Cardiac fibroblast (primary cell): ENCODE data around the gene SNX18.
A peak's percentile ranks its signal among the peaks of the same experiment; 100 is the strongest.
"Not testable (repeated sequence)": the region's sequence is repeated elsewhere in the genome, so short reads cannot be mapped to it uniquely, and the experiment has no call there.

Experiments used
- DNase-seq, 2 donors: peaks; one replicate each; pipeline versions ENCODE4 v3.0.0 to v3.0.0-alpha.2; 2010; ENCODE audit warnings: low read depth in 2 of 2
- H3K4me3 ChIP-seq, 2 donors: replicated peaks in 1 of 2; 1 replicate in 1 of 2; 2 replicates in 1 of 2; pipeline ENCODE4 v1.5.1; 2011; ENCODE audit warnings: low read depth in 2 of 2, low read length in 2 of 2, mild to moderate bottlenecking in 2 of 2, moderate library complexity in 1 of 2
- CTCF ChIP-seq: IDR thresholded peaks from one replicate; pipeline ENCODE4 v1.5.1; 2011; ENCODE audit warnings: low read depth, mild to moderate bottlenecking, low read length, inconsistent platforms

The SNX18 gene

GRCh38 chr5:54529565-54529964 is 12.0 kb downstream of the SNX18 start:
- no peak overlapping the region for H3K4me3 ChIP-seq
- TF ChIP-seq CTCF, result no peak
- DNase-seq, result no peak

- no peak for DNase-seq
- TF ChIP-seq CTCF, result no peak
- H3K4me3 ChIP-seq, result no peak overlapping the region
These were observed 14.0 kb downstream of the SNX18 start for GRCh38 chr5:54531546-54531945.

GRCh38 chr5:54533541-54534190 is 16.1 kb downstream of the SNX18 start:
- peak; percentile 37 to 56 for DNase-seq
- no peak overlapping the region for H3K4me3 ChIP-seq

GRCh38 chr5:54534191-54535004 is 16.8 kb downstream of the SNX18 start:
- TF ChIP-seq CTCF, result no peak
- no peak overlapping the region for H3K4me3 ChIP-seq
- no peak for DNase-seq

More at GRCh38 chr5:54533541-54534190, 16.1 kb downstream of the SNX18 start:
- no peak for TF ChIP-seq CTCF

- H3K4me3 ChIP-seq, result no peak overlapping the region
- DNase-seq, result no peak
- no peak for TF ChIP-seq CTCF
These were observed 17.7 kb downstream of the SNX18 start for GRCh38 chr5:54535149-54535844.

- not testable (repeated sequence) for H3K4me3 ChIP-seq, DNase-seq
These were observed 18.8 kb downstream of the SNX18 start for GRCh38 chr5:54536375-54536774.

- DNase-seq, H3K4me3 ChIP-seq: not testable (repeated sequence)
These were observed 19.3 kb downstream of the SNX18 start for GRCh38 chr5:54536861-54537260.
